ENCODE measurements around the gene ACTG2.
A peak's percentile ranks its signal among the peaks of the same experiment; 100 is the strongest.

Gene ACTG2

GRCh38 chr2:73915437-73915993 lies 22.7 kb downstream of the ACTG2 start:
- no peak for DNase-seq

GRCh38 chr2:73916666-73917065 lies 23.9 kb downstream of the ACTG2 start:
- DNase-seq: no peak

GRCh38 chr2:73917296-73917695 lies 24.5 kb downstream of the ACTG2 start:
- no peak for DNase-seq

- no peak for DNase-seq
Measured at GRCh38 chr2:73917696-73918207, 24.9 kb downstream of the ACTG2 start.

- DNase-seq: no peak
Measured at GRCh38 chr2:73918856-73919255, 26.0 kb downstream of the ACTG2 start.

- no peak for DNase-seq
Measured at GRCh38 chr2:73919596-73920228, 26.9 kb downstream of the ACTG2 start.

GRCh38 chr2:73920577-73921545 lies 28.1 kb downstream of the ACTG2 start:
- DNase-seq: peak; percentile 4

- no peak for DNase-seq
Measured at GRCh38 chr2:73921581-73921980, 28.8 kb downstream of the ACTG2 start.

GRCh38 chr2:73922681-73923080 lies 29.9 kb downstream of the ACTG2 start:
- DNase-seq: no peak

- DNase-seq: no peak
Measured at GRCh38 chr2:73925033-73925704, 32.4 kb downstream of the ACTG2 start.

GRCh38 chr2:73925853-73926492 lies 33.2 kb downstream of the ACTG2 start:
- DNase-seq: peak; percentile 27

- peak; percentile 99 for DNase-seq
Measured at GRCh38 chr2:73926493-73927327, 33.9 kb downstream of the ACTG2 start, which contains the start of gene DGUOK. TSS of gene DGUOK (plus strand) at chr2:73926880. CDS start at chr2:73926911, 31 bp downstream.

GRCh38 chr2:73927344-73927743 lies 34.5 kb downstream of the ACTG2 start:
- DNase-seq: no peak

GRCh38 chr2:73928963-73929347 lies 36.1 kb downstream of the ACTG2 start:
- no peak for DNase-seq

GRCh38 chr2:73930386-73930785 lies 37.6 kb downstream of the ACTG2 start:
- no peak for DNase-seq

GRCh38 chr2:73931531-73932500 lies 39.0 kb downstream of the ACTG2 start:
- no peak for DNase-seq

GRCh38 chr2:73933194-73933593 lies 40.4 kb downstream of the ACTG2 start:
- peak; percentile 26 for DNase-seq

- DNase-seq: no peak
Measured at GRCh38 chr2:73935641-73936040, 42.8 kb downstream of the ACTG2 start.

GRCh38 chr2:73937103-73937885 lies 44.5 kb downstream of the ACTG2 start:
- DNase-seq: no peak
